ENCODE measurements around the gene MAP3K14.
"Not testable (repeated sequence)": the region's sequence is repeated elsewhere in the genome, so short reads cannot be mapped to it uniquely, and the experiment has no call there.

The MAP3K14 gene

GRCh38 chr17:45314741-45315647 lies 1.8 kb downstream of the MAP3K14 start:
- peak; percentile 39 for DNase-seq

GRCh38 chr17:45313996-45314740 lies 2.7 kb downstream of the MAP3K14 start:
- no peak for DNase-seq

GRCh38 chr17:45313421-45313771 lies 3.4 kb downstream of the MAP3K14 start:
- no peak for DNase-seq

- no peak for DNase-seq
Measured at GRCh38 chr17:45312477-45313420, 4.1 kb downstream of the MAP3K14 start.

- no peak for DNase-seq
Measured at GRCh38 chr17:45311760-45312476, 4.9 kb downstream of the MAP3K14 start.

- no peak for DNase-seq
Measured at GRCh38 chr17:45311401-45311759, 5.4 kb downstream of the MAP3K14 start.

GRCh38 chr17:45310380-45311324 lies 6.2 kb downstream of the MAP3K14 start:
- DNase-seq: no peak

GRCh38 chr17:45309400-45309799 lies 7.4 kb downstream of the MAP3K14 start:
- no peak for DNase-seq

- no peak for DNase-seq
Measured at GRCh38 chr17:45308840-45309239, 8.0 kb downstream of the MAP3K14 start.

GRCh38 chr17:45308016-45308365 lies 8.8 kb downstream of the MAP3K14 start:
- DNase-seq: no peak

GRCh38 chr17:45307290-45308015 lies 9.4 kb downstream of the MAP3K14 start:
- DNase-seq: peak; percentile 91

- DNase-seq: no peak
Measured at GRCh38 chr17:45306623-45307022, 10.2 kb downstream of the MAP3K14 start.

- DNase-seq: no peak
Measured at GRCh38 chr17:45306094-45306493, 10.7 kb downstream of the MAP3K14 start.

- peak; percentile 88 for DNase-seq
Measured at GRCh38 chr17:45305530-45306087, 11.2 kb downstream of the MAP3K14 start.

GRCh38 chr17:45302649-45303173 lies 14.1 kb downstream of the MAP3K14 start:
- DNase-seq: no peak

GRCh38 chr17:45302220-45302619 lies 14.6 kb downstream of the MAP3K14 start:
- DNase-seq: not testable (repeated sequence)

GRCh38 chr17:45301674-45302073 lies 15.1 kb downstream of the MAP3K14 start:
- no peak for DNase-seq

- DNase-seq: no peak
Measured at GRCh38 chr17:45300060-45300751, 16.6 kb downstream of the MAP3K14 start.

GRCh38 chr17:45299361-45299760 lies 17.5 kb downstream of the MAP3K14 start:
- DNase-seq: no peak
